ENCODE results near the gene SREBF2.

Gene SREBF2

GRCh38 chr22:41816871-41817270 lies 16.0 kb upstream of the SREBF2 start:
- no peak overlapping the region for H3K4me3 ChIP-seq (replicated peaks; ENCODE audit: insufficient read depth, low read length)
- DNase-seq (ENCODE audit: low read depth in 1 of 2, low spot score in 1 of 2): no peak
- H3K27ac ChIP-seq (replicated peaks): no peak overlapping the region
- TF ChIP-seq GABPA (IDR thresholded peaks at IDR 0.05; ENCODE audit: low read depth) (no peak), SPI1 (IDR thresholded peaks at IDR 0.05; ENCODE audit: borderline replicate concordance, low read depth) (no peak), POLR2AphosphoS5 (IDR thresholded peaks at IDR 0.05; ENCODE audit: low read depth) (no peak), CTCF (IDR thresholded peaks at IDR 0.05; ENCODE audit: insufficient read depth, low read length) (no peak), REST (IDR thresholded peaks at IDR 0.05; ENCODE audit: insufficient replicate concordance, low read depth) (no peak)
- no peaks in the 10 kb centered on the region for H3K27me3 ChIP-seq (ENCODE audit: insufficient read depth, poor library complexity, severe bottlenecking)

GRCh38 chr22:41818011-41818410 lies 14.9 kb upstream of the SREBF2 start:
- Histone ChIP-seq H3K27ac (replicated peaks) (no peak overlapping the region), H3K4me3 (replicated peaks; ENCODE audit: insufficient read depth, low read length) (no peak overlapping the region), H3K27me3 (ENCODE audit: insufficient read depth, poor library complexity, severe bottlenecking) (no peaks in the 10 kb centered on the region)
- TF ChIP-seq GABPA (IDR thresholded peaks at IDR 0.05; ENCODE audit: low read depth) (no peak), POLR2AphosphoS5 (IDR thresholded peaks at IDR 0.05; ENCODE audit: low read depth) (no peak), SPI1 (IDR thresholded peaks at IDR 0.05; ENCODE audit: borderline replicate concordance, low read depth) (no peak)
- DNase-seq (ENCODE audit: low read depth in 1 of 2, low spot score in 1 of 2): no peak

- Histone ChIP-seq H3K27ac (replicated peaks) (no peak overlapping the region), H3K4me3 (replicated peaks; ENCODE audit: insufficient read depth, low read length) (no peak overlapping the region), H3K27me3 (ENCODE audit: insufficient read depth, poor library complexity, severe bottlenecking) (no peaks in the 10 kb centered on the region)
- TF ChIP-seq REST (IDR thresholded peaks at IDR 0.05; ENCODE audit: insufficient replicate concordance, low read depth) (no peak), GABPA (IDR thresholded peaks at IDR 0.05; ENCODE audit: low read depth) (no peak), CTCF (IDR thresholded peaks at IDR 0.05; ENCODE audit: insufficient read depth, low read length) (no peak), SPI1 (IDR thresholded peaks at IDR 0.05; ENCODE audit: borderline replicate concordance, low read depth) (no peak), POLR2AphosphoS5 (IDR thresholded peaks at IDR 0.05; ENCODE audit: low read depth) (no peak)
- DNase-seq (ENCODE audit: low read depth in 1 of 2, low spot score in 1 of 2): no peak
These were observed 14.3 kb upstream of the SREBF2 start for GRCh38 chr22:41818596-41818995.

- no peak for DNase-seq (ENCODE audit: low read depth in 1 of 2, low spot score in 1 of 2)
- TF ChIP-seq REST (IDR thresholded peaks at IDR 0.05; ENCODE audit: insufficient replicate concordance, low read depth): no peak
- no peak for TF ChIP-seq POLR2AphosphoS5 (IDR thresholded peaks at IDR 0.05; ENCODE audit: low read depth)
- no peak for TF ChIP-seq GABPA (IDR thresholded peaks at IDR 0.05; ENCODE audit: low read depth)
- no peak for TF ChIP-seq SPI1 (IDR thresholded peaks at IDR 0.05; ENCODE audit: borderline replicate concordance, low read depth)
- H3K4me3 ChIP-seq (replicated peaks; ENCODE audit: insufficient read depth, low read length): no peak overlapping the region
These were observed 13.6 kb upstream of the SREBF2 start for GRCh38 chr22:41819257-41819656.

More at GRCh38 chr22:41819257-41819656, 13.6 kb upstream of the SREBF2 start:
- Histone ChIP-seq H3K27me3 (ENCODE audit: insufficient read depth, poor library complexity, severe bottlenecking) (no peaks in the 10 kb centered on the region), H3K27ac (replicated peaks) (no peak overlapping the region)

Data from HL-60 (cell line).